GM19463 (cell line): Measurements from ENCODE around the gene PTPRM.

ENCODE experiments used
- ATAC-seq: cut with Tn5 transposase; IDR thresholded peaks from one replicate; pipeline ENCODE4 v1.9.1; 2021; ENCODE audit warnings: mild to moderate bottlenecking, moderate library complexity; ENCODE audit not compliant: unreplicated experiment

Gene PTPRM

DNA sequence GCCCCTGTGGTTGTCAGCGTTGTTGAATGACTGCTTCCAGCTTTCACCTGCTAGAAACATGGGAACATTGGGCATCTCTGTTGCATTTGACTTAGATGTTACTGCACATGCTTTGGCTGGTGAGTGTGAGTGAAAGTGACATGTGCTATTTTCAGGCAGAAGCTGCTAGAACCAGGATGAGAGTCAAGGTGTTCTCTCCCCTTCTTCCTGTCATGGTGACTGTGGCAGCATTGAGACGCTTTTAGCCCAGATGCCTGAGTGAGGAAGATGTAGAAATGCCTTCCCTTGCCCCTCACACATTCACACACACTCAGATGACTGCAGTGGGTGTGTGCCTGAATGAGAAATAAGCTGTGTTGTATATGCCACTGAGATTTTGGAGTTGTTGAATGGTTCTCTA is 220.2 kb downstream of the PTPRM start:
- ATAC-seq = no peak

DNA sequence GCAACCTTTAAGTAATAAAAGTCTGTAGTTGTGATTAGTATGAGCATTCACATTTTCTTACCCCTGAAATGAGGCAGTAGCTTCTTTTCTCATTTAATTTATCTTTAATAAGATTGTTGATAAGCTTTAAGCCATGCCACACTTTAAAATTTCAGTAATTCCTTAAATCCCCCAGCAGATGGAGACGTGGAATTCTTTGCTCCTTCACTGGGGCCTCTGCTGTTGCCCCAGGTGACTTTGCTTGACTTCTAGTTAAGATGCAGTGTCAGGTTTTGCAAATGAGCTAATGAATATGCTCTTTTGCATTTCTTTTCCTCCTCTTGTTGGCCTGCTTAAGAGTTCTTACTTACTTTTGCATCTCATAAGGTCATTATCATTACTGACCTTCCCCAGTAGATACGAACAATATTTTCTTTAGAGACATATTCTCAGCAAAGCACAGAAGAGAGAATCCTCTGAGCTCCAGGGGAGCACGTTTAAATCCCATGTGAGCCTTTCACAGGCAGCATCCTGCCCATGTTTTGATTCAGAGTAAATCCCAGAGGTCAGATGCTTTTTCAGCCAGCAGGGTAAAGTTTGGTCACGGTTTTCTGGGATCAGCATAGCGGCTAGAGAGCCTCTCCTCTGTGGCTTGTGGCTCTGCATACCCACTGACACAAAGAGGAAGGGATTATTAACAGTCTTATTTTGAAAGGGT is 222.9 kb downstream of the PTPRM start:
- no peak for ATAC-seq

DNA sequence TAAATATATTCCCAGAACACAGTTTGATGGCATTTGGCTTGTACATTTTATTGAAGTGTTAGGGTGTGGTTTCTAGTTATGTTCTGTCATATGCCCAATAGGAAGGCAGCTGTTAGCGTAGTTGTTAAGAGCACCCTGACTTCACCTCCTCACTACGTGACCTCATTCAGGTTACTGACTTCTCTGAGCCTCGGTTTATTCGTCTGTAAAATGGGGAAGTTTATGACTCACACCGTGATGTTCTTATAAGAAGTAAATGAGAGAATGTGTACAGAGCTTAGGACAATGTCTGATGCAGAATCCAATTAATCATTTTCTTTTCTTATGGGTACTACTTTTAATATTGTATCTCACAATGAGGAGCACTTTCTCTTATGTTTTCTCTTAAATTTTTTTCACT is 226.0 kb downstream of the PTPRM start:
- ATAC-seq = no peak

DNA sequence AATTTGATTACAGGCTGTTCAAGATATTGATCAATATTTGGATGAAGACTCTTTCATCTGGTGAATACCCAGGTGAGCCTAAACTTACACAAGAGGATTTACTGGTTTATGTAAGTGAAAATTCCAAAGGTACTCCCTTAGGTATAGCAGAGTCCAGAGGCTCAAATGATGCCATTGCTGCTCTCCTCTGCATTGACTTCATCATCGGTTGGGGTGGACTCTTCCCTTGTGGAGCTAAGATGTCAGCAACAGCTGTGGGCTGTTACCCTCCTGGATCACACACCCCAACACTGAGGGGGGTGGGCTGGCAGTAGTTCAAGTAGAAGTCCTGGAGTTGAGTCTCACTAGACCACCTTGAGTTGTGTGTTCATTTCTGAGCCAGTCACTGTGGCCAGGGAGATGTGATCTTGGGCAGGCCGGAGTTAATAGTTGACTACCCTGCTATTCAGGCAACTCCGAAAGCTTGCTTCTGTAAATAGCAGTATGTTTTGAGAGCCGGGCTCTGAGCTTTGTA is 236.9 kb downstream of the PTPRM start:
- ATAC-seq = no peak

DNA sequence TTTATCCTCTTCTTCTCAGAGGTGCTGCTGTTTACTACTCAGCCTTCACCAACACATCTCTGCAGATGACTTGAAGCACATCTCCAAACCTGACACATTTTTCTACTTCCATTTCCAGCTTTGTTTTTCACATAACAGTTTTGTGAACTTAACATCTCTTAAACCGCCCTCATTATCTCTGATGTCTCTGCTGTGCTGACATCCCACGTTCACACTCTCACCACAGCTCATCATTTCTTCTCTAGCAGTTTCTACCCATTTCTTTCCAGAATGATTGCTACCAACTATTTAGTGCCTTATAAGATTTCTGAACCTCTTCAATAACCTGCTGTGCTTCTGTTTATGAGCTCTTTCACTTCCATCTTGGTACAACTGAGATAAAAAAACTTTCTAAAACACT is 238.0 kb downstream of the PTPRM start:
- ATAC-seq = no peak

DNA sequence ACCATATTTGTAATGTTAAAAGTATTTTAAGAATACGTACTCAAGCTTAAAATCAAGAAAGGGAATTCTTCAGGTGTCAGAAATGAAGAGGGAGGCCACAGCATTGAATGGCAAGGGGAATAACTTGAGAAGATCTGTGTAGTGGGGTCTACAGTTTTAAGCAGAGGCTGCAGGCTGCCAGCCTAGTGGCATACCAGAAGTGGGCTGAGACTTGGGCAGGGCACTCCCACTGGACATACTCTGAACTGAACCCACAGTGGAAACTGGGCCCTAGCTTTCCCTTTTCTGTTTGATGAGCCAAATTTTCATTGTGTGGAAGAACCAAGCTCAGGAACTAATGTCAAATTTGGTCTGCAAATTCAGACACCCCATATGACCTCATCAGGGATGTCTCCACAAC is 238.8 kb downstream of the PTPRM start:
- no peak for ATAC-seq

DNA sequence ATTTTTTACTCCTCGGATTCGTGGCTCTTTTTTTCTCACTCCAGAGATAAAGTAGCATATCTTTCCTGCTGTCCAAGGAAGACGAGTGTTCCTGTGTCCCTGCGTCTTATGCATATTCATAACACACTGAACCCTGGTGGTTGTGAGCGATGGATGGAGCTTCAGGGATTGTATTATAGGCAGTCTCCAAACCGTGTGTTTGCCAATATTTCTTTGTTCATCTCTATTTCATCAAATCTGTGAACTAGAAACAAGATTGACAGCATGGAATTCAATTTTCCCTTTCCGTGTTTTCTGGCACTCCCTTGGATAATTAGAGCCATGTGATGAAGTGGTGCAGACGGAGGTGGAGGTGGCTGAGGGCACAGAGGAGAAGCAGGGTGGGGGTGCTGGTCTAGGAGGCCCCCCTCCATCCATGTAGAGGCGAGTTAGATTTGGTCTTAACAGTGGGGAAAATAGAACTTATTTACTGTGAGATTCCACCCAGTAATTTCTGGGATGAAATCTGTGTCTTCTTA is 240.9 kb downstream of the PTPRM start:
- no peak for ATAC-seq

DNA sequence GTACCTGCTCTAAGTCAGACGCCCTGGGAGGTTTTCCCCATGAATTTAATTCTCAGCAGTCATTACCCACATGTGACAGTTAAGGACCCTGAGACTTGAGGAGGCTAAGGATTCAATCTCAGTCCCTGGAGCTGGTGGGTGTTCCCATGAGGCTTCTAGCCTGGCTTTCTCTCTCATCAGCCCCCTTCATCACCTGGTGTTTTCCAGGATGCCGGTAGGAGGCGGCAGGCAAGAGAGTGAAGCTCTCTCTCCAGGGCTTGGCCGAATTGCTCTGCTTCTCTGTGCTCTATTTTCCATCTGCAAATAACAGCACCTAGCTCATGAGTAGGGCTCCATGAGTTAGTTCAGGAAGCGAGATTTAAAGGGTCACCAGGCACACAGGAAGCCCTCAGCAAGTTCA is 241.9 kb downstream of the PTPRM start:
- ATAC-seq = no peak

DNA sequence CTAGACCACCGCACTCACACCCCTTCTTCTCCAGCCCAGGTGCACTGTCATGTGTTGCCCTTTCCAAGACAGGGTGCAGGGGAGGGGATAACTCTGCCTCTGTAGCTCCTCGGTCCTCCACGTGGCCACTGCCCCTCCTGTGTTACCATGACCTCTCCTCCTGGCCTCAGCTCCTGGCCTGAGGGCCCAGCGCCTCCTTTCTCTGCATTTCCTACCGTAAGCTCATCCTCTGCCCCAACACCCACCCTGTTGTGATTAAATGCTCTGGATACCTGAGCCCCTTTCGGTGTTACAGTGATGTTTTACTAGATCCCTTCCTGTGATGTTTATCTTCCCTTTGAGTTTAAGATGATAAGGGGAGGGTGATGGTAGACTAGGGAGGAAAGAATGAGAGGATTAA is 242.3 kb downstream of the PTPRM start:
- ATAC-seq = no peak

DNA sequence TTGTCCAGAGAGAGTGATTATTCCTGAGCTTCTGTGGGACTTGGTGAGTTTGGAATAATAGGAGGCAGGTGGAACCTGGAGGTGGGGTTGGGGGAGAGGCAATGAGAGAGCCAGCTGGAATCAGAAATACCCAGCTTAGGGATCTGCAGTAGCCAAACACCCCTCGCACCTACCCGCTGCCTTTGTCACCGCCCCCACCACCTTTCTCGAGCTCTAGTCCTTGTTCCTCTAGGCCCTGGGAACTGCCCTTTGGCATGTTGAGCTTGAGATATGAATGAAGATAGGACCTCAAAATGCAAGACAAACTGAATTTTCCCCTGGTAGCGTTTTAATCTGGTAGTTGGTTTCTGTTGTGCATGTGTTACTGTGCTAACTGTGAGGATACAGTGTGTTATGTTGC is 242.9 kb downstream of the PTPRM start:
- no peak for ATAC-seq

DNA sequence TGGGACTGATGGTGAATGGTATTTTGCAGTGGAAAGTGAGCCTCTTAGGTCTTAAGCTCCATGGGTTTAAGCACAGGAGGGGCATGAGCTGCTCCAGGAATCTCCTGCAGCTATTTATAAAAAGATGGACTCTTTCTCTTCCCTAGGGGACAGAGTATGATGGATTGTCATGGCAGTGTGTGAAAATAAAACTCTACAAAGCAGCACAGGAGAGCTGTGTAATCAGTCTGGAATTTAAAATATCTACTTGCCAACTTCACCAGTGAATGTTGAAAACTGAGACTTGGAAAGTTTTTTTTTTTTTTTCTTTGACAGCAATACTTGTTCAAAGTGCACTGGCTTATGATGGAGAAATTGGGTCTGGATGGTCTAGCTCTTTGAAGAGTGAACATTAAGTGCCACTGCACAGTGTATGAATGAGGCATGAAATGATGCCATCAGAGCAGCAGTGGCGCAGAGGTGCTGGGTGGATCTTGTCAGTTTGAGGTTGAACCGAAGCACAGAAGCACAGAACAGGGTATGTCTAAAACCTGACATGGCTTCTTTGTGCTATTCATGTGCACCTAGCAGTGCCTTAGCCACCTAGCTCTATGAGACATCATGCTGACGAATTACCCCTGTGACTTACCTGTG is 245.4 kb downstream of the PTPRM start:
- ATAC-seq = no peak

DNA sequence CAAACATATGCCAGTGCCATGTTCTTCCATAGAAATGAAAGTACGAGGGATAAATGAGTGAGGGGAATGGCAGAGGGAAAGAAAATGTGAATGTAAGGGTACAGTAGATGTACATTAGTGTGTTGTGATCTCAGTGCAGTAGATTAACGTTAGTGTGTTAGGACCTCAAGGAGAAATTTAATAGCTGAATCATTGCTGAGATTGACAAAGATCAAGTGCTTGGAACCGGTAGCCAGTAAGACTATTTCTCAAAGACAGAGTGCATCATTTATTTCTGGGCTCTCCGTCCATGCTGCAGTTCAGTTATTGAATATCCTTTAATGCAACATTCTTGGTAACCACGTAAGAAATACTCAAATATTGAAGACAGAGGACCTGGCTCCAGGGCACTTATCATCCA is 246.0 kb downstream of the PTPRM start:
- ATAC-seq = no peak

DNA sequence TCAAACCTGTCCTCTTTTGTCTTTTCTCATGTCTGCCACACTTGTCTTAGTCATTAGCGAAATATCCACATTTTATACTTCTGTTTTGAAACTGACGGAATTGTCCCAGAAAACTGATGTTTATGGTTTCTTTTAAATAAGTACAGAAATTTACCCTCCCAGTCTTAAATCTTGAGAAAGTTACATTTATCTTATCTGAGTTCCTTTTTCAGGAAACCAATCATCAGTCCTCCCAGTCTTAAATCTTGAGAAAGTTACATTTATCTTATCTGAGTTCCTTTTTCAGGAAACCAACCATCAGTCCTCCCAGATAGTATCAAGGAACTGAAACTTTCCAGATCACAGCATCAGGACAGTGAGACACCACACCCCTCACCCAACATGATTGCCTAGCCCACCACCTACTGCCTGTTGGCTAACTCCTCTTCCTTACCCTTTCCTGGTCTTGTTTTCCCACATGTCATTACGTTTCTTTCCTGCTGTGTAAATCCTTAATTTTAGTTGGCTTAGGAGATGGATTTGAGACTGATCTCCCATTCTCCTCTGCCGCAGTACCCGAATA is 247.7 kb downstream of the PTPRM start:
- no peak for ATAC-seq

DNA sequence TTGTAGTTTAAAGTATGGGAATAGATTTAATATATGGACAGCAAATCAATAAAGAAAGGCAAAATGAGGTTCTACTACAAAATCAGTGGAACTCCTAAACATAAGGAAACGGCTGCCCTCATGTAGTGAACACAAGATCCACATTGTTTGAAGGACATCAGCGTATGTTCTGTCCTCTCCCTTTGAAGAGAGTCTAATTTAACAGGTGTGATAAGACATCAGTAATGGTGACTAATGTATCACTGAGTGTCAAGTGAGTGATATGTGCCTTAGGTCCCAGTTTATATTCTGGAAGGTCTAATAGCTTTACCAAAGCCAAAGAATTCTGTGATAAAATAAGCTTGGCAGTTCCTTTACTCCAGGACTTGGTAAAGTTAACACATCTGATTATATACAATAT is 248.7 kb downstream of the PTPRM start:
- ATAC-seq = no peak

DNA sequence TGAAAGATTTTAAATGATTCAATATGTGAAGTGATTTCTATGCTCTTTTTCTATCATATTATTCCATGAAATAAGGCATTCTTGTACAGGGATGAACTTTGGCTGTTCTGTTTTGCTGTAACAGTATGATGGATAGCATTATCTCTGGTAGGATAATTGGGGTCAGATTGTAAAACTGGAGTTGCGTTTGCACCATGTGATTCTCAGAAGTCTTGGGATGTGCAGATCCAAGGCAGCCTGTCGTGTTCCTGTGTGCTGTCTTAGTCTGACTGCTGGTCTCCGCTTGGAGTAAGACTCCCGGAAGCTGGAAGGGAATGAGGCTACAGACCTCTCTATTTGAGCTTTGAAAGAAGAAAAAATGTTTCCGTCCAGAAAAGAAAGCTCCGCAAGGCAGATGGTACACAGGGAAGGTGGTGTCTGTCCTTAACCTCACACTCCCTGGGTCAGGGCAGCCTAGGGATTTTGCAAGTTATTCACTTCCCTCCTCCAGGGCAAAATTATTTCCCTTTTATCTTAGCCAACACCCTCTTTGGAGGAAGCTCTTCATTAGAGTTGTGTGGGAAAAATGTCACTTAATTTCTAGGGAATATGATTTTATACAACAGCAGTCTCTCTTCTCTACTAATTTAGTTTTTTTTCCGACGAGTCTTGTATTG is 250.6 kb downstream of the PTPRM start:
- ATAC-seq = no peak

DNA sequence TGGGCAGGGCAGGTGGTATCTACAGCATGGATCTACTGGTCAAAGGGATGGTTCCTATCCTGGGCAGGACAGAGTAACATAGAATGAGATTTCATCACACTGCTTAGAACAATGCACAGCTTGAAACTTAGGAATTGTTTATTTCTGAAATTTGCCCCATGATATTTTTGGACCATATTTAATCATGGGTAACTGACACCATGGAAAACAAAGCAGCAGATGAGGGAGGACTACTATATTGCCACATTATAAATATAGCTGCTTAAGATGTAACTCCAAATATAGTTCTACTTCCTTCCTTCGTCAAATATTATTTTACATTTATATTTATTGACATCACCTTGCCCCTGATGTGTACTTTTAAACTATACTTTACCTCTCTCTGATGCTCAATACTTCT is 254.7 kb downstream of the PTPRM start:
- no peak for ATAC-seq

DNA sequence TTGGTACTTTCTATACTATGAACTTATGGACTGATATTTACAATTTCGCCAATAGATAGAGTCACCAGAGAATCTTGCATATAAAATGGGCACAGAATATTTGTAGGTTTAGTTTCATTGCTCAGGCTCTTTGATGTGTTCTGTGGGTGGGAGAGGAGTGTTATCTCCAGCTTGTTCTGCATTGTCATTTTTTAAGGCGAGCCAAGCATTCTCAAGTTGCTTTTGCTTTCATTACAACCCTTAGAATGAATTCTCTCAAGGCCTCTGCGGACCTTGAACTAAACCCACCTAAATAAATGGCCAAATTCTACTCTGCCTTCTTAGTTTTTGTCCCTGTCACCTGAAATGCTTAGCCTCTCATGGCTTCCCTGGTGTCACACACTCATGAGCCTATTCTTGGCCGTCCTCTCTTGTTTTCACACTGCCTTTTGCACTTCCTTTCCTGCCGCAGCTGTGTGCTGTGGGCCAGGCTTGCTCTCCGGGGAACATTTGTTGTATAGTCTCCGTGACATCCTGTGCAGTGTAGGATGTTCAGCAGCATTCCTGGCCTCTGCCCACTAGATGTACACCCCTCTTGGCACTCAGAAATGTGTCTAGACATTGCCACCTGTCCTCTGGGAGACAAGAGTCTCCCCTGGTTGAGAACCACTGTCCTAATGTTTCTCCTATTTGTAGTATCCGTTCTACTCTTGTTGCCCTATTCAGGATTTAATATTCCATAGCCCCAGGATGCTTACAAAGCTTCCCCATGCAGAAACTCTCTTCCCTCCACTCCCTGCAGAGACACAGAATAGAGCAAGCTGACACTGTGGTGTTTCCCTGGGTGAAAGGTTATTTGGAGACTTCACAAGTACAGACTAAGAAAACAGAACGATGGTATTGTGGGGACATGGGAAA is 255.6 kb downstream of the PTPRM start:
- no peak for ATAC-seq

DNA sequence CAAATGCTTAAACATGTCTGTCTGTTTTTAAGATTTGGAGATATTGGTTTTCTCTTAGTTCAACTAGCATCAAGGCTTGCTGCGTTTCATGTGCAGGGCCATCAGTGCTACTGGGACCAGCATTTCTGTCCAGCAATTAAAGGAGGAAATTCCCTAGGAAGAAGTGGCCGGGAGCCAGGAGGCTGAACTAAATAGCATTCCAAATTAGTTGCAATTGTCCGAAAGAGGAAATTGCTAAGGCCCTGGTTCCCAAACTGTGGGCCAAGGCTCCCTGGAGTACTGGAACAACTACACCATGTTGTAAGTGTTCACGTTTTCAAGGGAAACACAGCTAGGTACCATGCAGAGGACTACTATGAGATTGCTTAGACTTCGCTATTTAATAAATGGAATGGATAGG is 257.9 kb downstream of the PTPRM start:
- ATAC-seq = no peak

DNA sequence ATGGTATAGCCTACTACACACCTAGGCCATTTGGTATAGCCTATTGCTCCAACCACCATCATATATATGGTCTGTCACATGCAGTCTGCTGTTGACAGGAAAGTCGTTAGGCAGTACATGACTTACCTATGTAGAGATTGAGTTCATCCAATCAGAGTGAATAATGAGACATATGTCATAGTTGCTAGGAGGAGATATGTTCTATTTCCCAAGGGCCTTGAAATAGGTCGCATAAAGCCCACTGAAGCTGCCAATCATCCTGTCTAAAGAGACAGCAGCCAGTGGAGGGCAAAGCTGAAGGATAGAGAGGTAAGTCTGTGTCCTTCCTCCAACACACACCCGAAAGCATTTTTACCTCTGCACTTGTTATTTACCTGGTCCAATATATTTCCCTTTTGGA is 263.4 kb downstream of the PTPRM start:
- ATAC-seq = no peak

DNA sequence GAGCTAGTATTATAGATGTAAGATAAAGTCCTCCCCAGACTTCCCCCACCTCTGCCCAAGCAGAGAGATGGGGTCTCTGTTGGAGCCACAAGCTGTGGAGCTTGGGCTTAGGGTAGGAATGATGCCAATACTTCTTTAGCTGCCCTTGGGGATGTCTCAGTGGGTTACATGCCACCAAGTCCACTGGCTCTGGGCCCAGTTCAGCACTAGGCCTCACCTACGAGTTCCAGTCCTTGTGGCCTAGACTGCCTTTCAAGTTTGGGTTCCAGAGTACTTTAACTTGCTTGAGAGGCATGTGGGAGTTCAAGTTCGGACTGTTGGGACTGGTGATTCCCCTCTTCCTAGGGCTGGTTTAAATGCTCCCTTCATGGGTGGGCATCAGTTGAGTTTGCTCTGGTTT is 272.4 kb downstream of the PTPRM start:
- ATAC-seq = no peak

DNA sequence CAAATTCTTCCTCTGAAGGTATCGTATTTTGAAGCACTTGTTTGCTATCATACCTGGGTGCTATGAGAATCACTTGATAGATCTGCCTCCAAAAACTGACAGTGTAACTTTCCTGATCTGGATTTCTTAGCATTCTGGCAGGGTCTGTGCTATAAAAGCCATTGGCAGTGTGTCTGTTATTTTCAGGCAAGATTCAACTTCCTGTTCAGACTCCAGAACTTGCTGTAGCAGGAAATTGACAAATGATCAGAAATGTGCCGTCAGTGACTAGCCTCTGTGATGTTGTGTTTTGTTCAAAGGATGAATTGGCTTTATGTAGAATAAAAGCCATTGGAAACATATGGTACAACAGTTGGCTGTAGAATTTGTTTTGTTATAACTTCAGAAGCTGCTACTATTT is 273.3 kb downstream of the PTPRM start:
- no peak for ATAC-seq
